Activated naive CD8-positive, alpha-beta T cell treated with anti-CD3 and anti-CD28 coated beads, Interleukin-2, amount 50 U/mL, for 16 hours (primary cell): ENCODE measurements around the gene PREB.

Experiments
- DNase-seq: peaks from one replicate; pipeline ENCODE4 v3.0.0-alpha.2; 2020; ENCODE audit warnings: low read depth, low spot score

PREB gene

GRCh38 chr2:27096748-27097297 is 37.6 kb downstream of the PREB start:
- DNase-seq = no peak

- no peak for DNase-seq
Observed at GRCh38 chr2:27095745-27096651, 38.4 kb downstream of the PREB start.

GRCh38 chr2:27095427-27095744 is 39.0 kb downstream of the PREB start:
- no peak for DNase-seq

GRCh38 chr2:27094353-27094984 is 40.0 kb downstream of the PREB start:
- DNase-seq = no peak

GRCh38 chr2:27093430-27094352 is 40.7 kb downstream of the PREB start:
- no peak for DNase-seq

DNA sequence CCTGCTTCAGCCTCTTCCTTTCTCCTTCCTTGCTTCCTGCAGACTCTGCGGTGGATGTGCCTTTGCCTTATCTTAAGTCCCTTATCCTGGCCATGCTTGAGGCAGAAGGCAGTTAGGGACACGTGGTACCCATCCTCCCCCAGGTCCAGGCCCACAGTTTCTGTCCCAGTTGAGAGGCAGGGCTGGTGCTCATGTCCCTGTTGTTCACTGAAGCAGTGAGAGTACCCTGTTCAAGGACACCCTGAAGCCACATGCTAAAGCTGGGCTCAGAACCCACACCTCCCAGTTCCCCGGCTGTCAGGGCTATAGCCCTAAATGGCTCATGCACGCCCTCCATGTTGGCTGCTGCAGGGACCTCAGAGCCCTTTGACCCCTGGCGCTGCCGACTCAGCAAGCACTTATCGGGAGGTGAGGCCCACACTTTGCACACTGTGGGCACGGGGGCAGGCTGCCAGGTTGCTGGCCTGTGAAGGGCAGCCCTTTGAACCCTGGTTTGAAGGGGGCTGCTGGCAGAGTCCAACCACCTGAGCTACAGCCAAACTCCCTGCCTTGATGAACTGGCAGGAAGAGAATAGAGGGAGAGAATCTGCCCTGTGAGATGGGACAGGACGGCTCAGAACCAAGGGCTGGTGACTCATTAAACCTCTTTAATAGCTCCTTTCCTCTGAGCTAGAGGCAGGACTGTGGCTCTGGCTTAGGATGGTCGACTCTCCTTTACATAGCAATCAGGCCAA is 41.6 kb downstream of the PREB start:
- no peak for DNase-seq

DNA sequence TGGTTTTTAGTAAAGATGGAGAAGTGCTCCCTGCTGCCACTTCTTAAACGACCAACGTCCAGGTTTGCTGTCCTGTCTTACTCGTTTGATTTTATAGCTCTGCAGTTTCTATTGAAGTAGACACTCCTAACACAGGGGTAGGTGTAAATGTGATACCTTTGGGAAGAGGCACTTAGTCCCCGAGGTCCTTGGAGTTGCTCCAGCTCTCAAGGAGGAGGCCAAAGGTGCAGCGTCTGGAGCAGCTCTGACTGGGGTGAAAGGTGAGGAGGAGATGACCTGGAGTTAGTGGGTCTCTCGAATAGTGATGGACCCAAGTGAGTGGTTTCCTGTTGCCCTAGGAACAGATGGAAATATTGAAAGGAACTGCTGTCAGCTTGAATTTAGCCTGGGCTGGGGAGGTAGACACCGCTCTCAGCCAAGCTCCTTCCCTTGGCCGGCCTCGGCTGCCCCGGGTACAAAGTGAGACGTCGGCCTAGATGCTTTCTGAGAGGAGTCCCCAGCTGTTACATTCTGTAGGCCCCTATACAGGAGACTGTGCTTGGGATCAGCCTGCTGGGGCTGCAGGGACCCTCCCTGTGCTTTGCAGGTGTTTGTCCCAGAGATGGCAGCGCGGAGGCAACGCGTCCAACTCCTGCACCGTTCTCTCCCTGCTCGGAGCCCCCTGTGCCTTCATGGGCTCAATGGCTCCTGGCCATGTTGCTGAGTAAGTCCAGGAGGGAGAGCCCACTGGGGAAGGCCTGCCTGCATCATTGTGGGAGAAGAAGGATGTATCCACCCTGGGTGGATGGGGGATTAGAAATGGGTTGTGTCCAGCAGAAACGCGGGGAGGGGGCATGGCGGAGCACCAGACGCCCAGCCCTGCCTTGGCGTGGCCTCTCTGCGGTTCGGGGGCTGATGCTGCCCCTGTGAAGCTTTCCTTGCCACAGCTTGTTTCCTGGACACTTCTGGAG is 42.4 kb downstream of the PREB start:
- DNase-seq = no peak

GRCh38 chr2:27089111-27089954 is 45.1 kb downstream of the PREB start:
- DNase-seq = no peak

DNA sequence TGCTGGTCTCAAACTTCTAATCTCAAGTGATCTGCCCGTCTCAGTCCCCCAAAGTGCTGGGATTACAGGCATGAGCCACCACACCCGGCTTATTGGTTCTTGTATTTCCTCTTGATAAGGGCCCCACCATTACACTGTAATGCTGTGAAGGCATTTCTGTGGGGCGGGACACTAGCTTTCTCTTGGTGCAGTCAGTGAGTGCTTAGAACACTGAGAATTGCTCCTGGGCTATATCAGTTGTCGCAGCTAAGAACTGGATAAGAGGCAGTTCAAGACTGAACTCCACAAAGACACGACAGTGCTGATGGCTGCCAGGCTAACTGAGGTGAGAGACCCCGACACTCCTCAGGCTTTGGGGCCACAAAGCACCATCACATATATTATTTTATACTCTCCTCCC is 45.8 kb downstream of the PREB start:
- DNase-seq = no peak

DNA sequence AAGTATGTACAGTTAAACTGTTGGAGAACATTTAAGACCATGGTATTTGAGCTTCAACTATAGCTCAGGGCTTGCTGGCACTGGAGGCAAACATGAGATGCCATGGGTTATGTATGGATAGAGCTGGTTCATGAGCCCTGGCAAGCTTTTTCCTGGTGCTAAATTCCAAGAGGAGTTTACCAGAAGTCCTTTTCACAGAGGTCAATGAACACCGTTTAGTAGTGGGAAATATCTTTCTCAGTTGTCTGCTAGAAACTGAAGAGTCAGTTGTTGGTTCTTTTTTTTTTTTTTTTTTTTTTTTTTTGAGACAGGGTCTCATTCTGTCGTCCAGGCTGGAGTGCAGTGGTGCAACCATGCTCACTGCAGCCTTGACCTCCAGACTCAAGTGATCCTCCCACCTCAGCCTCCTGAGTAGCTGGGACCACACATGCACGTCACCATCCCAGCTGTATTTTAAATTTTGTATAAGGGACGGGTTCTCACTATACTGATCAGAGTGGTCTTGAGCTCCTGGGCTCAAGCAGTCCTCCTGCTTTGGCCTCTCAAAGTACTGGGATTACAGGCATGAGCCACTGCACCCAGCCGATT is 46.5 kb downstream of the PREB start:
- DNase-seq = no peak

DNA sequence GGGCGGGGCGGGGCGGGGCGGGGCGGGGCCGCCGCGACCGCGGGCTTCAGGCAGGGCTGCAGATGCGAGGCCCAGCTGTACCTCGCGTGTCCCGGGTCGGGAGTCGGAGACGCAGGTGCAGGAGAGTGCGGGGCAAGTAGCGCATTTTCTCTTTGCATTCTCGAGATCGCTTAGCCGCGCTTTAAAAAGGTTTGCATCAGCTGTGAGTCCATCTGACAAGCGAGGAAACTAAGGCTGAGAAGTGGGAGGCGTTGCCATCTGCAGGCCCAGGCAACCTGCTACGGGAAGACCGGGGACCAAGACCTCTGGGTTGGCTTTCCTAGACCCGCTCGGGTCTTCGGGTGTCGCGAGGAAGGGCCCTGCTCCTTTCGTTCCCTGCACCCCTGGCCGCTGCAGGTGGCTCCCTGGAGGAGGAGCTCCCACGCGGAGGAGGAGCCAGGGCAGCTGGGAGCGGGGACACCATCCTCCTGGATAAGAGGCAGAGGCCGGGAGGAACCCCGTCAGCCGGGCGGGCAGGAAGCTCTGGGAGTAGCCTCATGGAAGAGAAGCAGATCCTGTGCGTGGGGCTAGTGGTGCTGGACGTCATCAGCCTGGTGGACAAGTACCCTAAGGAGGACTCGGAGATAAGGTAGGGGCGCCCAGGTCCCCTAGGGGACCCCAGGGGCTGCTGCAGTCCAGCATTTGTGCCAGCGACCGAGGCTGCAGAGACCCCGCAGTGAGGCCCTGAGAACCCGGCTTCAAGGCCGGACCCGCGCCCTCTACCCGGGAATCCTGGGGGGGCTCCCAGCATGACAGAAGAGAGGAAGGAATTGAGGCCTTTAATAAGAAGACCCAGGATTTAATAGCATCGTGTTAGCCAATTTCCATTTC is 47.5 kb downstream of the PREB start, which contains the start of gene KHK:
Gene KHK (plus strand): TSS at position 49 of the 870 bp plus-strand sequence. CDS start 488 bp downstream, at position 537.
- no peak for DNase-seq

DNA sequence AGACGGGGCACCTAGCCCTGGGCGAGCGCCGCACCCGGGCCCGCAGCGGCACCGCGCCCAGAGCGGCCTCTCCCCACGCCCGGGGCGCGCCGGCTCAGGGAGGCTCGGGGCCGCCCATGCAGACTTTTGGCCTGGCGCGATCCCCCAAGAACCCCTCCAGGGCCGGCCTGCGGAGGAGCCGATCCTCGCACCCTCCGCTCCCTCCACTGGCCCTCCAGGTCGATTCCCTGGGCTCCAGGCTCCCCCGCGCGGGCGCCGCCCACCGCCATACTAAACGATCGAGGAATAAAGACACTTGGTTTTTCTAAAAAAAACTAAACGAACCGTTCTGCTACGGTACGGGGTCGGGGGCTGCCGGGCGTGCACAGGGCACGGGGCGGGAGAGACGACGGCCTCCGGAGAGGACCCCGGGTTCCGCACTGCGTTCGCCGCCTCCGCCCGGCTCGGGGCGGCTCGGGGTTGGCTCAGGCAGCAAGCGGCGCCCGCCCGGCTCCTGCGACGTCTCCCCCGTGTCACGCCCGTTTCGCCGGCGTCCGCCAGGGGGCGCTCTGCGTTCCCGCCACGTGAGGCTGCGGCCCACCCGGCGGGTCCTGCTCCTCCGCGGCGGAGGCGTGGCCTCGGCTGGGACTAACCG is 48.2 kb downstream of the PREB start:
- peak; percentile 97 for DNase-seq

GRCh38 chr2:27085673-27086089 is 48.8 kb downstream of the PREB start:
- no peak for DNase-seq

DNA sequence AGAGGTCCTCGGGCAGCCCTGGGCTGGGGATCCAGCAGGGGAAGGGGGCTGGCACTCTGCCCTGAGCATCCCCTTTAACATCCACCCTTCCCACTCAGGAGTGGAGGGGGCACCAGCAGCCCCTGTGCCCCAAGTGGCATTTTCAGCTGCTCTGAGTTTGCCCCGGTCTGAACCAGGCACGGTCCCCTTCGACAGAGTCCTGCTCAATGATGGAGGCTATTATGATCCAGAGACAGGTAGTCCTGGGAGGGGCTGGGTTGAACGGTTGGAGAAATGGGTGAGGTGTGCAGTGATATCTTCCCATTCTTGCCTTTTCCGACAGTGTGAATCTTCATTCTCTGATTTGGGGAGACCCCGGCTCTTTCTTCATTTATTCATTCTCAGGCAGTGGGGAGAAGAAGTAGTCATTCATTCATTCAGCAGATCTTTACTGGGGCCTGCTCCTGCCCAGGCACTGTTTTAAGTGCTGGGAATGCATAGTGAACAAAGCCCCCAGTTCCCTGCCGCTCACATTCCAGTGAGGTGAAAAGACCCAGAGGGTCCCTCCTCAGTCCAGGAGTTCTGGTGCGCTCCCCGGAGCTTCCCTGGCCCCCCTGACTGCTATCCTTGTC is 49.3 kb downstream of the PREB start:
- DNase-seq = no peak

- no peak for DNase-seq
Observed at GRCh38 chr2:27084297-27085061, 50.0 kb downstream of the PREB start.
